Measurements from ENCODE around the gene PSTK. TPM values are rescaled to one million over a fixed set of nuclear protein-coding genes. Genes with fewer than 3 reads are reported as not detected.
A peak's percentile ranks its signal among the peaks of the same experiment; 100 is the strongest.

The PSTK gene
- total and polyA plus RNA-seq, 2 of the 13 experiments (the other 11 are each of a cell fraction or from before 2014, with no cell fraction given): 8.2 to 9.3 TPM

GRCh38 chr10:122980209-122981065 is at the start of gene PSTK (continued):
- TF ChIP-seq NFAT5 (CRISPR knock-in tag; IDR thresholded peaks at IDR 0.05) (no peak), ZNF788 (CRISPR knock-in tag; IDR thresholded peaks at IDR 0.05; ENCODE audit: borderline replicate concordance) (peak; percentile 95; the same call in 1 of the 2 replicates), ZNF670 (CRISPR knock-in tag; IDR thresholded peaks at IDR 0.05; ENCODE audit: borderline replicate concordance) (peak; percentile 92), RAD21 (CRISPR knock-in tag; IDR thresholded peaks at IDR 0.05) (peak; percentile 71), ZBTB42 (CRISPR knock-in tag; IDR thresholded peaks at IDR 0.05) (peak; percentile 69; the same call in 1 of the 2 replicates), SMAD3 (CRISPR knock-in tag; IDR thresholded peaks at IDR 0.05) (no peak), NR2C2 (CRISPR knock-in tag; IDR thresholded peaks at IDR 0.05; ENCODE audit: borderline replicate concordance) (peak; percentile 46; the same call in 1 of the 2 replicates), ZBTB10 (CRISPR knock-in tag; IDR thresholded peaks at IDR 0.05; ENCODE audit: borderline replicate concordance) (0 out of 2 replicates have a peak, but pooled peaks have one; percentile 63), ZBTB49 (CRISPR knock-in tag; IDR thresholded peaks at IDR 0.05; ENCODE audit: borderline replicate concordance) (no peak), DNMT3B (CRISPR knock-in tag; conservative IDR thresholded peaks at IDR 0.05) (no peak), ZNF143 (CRISPR knock-in tag; IDR thresholded peaks at IDR 0.05) (peak; percentile 82), HMG20B (CRISPR knock-in tag; conservative IDR thresholded peaks at IDR 0.05) (no peak), GLI4 (CRISPR knock-in tag; IDR thresholded peaks at IDR 0.05; ENCODE audit: borderline replicate concordance) (no peak), ZNF567 (CRISPR knock-in tag; IDR thresholded peaks at IDR 0.05; ENCODE audit: borderline replicate concordance) (peak; percentile 58; the same call in 1 of the 2 replicates), SOX6 (IDR thresholded peaks at IDR 0.05) (no peak), SOX6 (CRISPR knock-in tag; IDR thresholded peaks at IDR 0.05) (peak; percentile 38), ZBTB3 (CRISPR knock-in tag; IDR thresholded peaks at IDR 0.05; ENCODE audit: borderline replicate concordance, low read depth) (no peak), ATF3 (CRISPR knock-in tag; IDR thresholded peaks at IDR 0.05) (peak; percentile 80; the same call in 1 of the 2 replicates)
